GM12865 (cell line): ENCODE data around the gene C20orf144.

ENCODE experiments used
- DNase-seq: peaks from one replicate; pipeline ENCODE4 v3.0.0; 2010; ENCODE audit warnings: low read depth
- H3K4me3 ChIP-seq: 2 replicates; pipeline ENCODE4 v1.5.1; 2011; ENCODE audit warnings: mild to moderate bottlenecking, low read depth, low read length, control low read depth
- TF ChIP-seq, protein P1 (sequence below): IDR thresholded peaks from 2 replicates; pipeline ENCODE4 v1.5.1; 2011; ENCODE audit warnings: low read length, control low read depth, low read depth, inconsistent platforms; ENCODE audit not compliant: insufficient read depth; ENCODE audit errors: missing control alignments

The C20orf144 gene

DNA sequence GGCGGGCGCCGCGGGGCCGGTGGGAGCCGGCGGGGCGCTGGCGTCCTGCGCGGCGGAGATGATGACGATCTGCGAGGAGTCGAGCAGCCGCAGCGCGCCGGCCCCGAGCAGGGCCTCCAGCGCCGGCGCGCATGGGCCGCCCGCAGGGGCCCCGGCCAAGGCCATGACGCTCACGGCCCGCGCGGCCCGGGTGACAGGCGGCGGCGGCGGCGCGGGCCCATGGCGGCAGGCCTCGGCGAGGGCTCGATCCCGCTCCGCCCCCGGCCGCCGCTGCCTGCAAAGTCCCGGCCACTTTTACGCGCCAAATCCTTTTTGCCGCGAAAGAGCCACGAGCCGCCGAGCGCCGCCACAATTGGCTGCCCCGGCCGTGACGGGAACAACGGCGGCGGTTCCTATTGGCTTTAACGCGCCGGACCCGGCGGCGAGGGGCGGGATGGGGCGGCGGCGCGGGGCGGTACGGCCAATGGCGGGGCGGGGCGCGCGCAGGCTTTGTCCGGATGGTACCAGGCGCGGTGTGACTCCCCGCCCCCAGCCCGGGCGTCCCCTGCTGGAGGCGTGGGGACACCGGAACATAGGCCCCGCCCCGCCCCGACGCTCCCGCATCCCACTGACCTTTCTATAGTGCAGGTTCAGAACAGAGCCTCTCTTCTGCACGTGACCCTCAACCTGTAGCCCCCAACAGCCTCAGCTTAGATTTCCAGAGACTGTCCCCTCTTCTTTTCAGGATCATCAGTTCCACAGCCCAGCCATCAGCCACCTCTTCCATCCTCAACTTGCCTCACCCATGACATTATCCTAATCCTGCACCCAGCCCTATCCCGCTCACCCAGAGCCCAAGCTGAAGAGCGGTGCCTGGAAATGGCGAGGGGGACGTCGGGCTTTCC is 24.2 kb downstream of the C20orf144 start, which contains the start of gene E2F1:
Gene E2F1 (minus strand): TSS at position 286 of the 884 bp plus-strand sequence. CDS start 121 bp downstream, at position 165.
- TF ChIP-seq, protein P1, sequence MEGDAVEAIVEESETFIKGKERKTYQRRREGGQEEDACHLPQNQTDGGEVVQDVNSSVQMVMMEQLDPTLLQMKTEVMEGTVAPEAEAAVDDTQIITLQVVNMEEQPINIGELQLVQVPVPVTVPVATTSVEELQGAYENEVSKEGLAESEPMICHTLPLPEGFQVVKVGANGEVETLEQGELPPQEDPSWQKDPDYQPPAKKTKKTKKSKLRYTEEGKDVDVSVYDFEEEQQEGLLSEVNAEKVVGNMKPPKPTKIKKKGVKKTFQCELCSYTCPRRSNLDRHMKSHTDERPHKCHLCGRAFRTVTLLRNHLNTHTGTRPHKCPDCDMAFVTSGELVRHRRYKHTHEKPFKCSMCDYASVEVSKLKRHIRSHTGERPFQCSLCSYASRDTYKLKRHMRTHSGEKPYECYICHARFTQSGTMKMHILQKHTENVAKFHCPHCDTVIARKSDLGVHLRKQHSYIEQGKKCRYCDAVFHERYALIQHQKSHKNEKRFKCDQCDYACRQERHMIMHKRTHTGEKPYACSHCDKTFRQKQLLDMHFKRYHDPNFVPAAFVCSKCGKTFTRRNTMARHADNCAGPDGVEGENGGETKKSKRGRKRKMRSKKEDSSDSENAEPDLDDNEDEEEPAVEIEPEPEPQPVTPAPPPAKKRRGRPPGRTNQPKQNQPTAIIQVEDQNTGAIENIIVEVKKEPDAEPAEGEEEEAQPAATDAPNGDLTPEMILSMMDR: peak; percentile 31
- peak within 1 kb of the TSS; percentile 54 for H3K4me3 ChIP-seq
- DNase-seq: peak; percentile 97

DNA sequence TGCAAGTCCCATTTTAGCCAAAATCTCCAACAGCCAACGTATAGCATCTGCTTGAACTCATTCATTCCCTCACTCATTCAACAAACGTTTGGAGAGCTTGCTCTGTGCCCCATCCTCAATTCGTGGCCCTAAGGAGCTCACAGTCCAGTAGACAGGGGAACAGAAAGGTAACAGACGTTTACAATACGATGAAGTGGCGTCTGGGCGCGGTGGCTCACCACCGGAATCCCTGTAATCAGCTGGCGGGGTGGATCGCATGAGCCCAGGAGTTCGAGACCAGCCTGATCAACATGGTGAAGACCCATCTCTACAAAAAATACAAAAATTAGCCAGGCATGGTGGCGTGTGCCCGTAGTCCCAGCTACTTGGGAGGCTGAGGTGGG is 24.8 kb downstream of the C20orf144 start:
- H3K4me3 ChIP-seq: no peak overlapping the region
- DNase-seq: no peak
- TF ChIP-seq, protein P1: no peak

DNA sequence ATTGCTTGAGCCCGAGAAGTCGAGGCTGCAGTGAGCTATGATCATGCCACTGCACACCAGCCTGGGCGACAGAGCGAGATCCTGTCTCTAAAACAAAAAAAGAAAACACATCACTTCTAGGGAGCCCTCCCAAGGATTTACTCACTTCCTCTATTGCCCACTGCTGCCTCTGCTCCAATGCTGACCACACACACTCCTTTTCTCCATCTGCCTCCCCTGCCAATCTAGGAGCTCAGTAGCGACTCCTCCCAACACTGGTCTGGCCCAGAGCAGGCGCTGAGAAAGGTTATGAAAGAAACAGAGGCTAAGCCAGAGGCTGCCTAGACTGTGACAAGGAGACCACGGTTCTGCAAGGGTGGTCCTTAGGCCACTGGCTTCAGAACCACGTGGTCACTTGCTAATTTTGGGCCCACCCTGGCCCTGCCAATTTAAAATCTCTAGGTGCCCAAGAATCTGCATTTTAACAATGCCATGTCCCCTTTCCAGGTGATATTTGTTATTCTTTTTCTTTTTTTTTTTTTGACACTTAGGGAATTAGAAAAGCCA is 25.3 kb downstream of the C20orf144 start:
- DNase-seq: no peak
- TF ChIP-seq, protein P1: no peak
- H3K4me3 ChIP-seq: no peak overlapping the region

DNA sequence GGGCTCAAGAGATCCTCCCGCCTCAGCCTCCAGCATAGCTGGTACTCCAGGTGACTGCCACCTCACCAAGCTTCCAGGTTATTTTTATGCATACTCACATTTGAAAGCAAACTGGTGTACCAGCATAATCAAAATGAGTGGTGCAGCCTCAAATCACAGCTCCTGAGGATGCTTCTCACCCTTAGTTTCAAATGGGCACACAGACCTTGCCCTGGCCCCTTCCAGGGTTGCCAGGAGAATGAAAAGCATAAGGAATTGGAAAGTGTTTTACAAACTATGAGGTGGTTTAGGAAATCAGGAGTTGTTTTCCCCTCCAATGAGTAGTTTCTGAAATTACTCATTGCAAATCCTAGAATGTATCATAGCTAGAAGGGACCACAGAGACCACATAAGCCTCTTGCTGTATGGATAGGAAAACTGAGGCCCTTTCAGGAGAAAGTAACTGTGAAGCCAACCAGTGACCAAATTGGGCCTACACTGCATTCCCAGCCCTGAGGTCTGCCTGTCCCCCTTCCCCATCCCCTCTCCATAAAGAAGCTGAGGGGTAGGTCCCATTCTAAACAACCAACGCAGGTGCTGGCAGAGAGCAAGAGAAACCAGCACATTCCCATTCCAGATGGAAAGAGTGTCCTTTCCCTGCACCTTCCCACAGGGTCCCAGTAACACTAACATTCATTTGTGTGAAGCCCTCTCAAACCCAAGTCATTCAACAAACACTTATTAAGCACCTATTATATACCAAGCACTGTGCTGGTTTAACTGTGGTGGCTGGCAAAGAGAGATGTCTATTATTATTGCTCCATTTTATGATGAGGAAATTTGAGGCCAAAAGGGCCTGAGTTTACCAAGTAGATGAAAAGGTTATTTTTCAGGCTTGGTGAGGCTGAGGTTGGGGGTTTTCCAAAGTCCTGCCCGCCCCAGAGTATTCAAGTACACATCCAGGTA is 26.1 kb downstream of the C20orf144 start:
- no peak overlapping the region for H3K4me3 ChIP-seq
- TF ChIP-seq, protein P1: no peak
- DNase-seq: no peak

DNA sequence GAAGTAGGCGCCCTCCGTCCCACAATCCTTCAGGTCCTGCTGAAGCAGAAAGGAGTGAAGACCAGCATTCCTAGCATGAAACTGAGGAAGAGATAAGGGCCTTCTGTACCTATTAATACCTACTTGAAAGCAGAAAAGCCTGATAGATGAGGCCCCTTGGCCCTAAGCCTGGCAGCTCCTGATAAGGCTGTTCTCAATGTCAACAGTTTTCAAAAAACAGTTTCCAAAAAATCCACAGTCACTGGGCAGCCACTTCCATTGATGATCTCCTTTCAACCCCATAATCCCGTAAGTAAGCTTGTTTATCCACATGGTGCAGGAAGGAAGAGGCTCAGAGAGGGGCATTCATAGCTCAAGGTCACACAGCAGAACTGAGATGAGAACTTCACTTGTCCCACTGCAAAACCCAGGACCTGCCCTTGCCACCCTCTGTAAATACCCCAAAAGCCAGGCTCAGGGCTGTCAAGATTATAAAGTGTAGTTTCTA is 26.9 kb downstream of the C20orf144 start:
- no peak for DNase-seq
- no peak overlapping the region for H3K4me3 ChIP-seq
- TF ChIP-seq, protein P1: no peak

DNA sequence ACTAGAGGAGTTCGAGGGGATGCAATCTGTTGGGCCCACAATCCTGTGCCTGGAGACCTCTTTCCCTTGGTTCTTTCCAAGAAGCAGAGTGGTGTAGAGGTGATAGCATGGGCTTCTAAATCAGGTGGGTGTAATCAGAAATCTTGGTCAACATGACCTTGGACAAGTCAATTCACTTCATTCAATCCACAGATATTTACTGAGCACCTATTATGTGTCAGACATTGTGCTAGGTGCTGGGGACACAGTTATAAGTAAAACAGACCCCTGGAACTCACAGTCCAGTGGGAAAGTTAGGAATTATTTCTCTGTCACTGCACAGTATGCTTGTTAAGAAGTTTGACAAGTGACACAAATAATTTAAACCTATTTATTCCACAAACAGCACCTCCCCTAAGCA is 27.4 kb downstream of the C20orf144 start:
- DNase-seq: no peak
- no peak overlapping the region for H3K4me3 ChIP-seq
- TF ChIP-seq, protein P1: no peak
